ENCODE results near the gene UBE2M. TPM values are rescaled to one million over a fixed set of nuclear protein-coding genes. Genes with fewer than 3 reads are reported as not detected.

Gene UBE2M
- total RNA-seq, 2 experiments from 2014 or later: 87.5 to 92.4 TPM

DNA sequence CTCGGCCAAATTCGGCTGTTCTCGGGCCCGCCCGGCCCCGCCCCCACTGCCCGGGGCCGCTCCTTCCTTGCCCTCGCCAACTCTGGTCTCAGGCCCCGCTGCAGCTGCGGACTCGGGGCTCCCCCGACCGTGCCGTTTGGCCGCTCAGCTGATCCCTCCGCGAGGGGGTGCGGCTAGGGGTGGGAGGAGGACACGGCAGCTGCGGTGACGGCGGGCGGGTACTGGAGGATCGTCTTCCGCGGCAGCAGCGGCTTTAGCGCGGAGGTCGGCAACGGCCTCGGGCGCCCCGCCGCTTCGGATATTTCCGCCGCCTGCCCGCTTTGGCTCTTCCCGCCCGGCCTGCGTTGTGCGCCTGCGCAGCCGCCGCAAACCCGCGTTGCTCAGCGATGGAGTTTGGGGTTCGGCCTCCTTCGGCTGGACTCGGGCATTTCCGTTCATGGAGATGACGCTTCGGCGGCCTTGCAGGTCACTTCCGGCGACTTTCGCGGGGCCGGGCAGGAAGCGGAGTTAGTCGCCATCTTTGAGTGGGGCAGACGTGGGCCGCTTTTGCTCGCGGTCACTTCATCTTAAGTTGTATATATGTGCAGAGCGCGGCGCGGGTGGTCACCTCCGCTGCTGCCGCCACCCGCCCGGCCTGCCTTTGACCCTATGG is 338 bp upstream of the UBE2M start:
- peak; percentile 100 for DNase-seq
- Mint-ChIP-seq H3K27ac (peak overlapping the region; percentile 100), H3K27me3 (no peaks in the 10 kb centered on the region), H3K4me3 (peak overlapping the region; percentile 98), H3K9me3 (no peaks in the 10 kb centered on the region), H3K36me3 (ENCODE audit: low read depth) (peaks cover 43% of the 10 kb centered on the region), H3K4me1 (peaks cover 81% of the 10 kb centered on the region)
- ChIA-PET POLR2A (interaction anchor here (0.6 to 8.9 kb wide), 5 partner anchors 13 to 40 kb away, joined by 3 to 89 read pairs (median 46); partner anchors contain the start of genes MZF1, TRIM28 and ZBTB45), CTCF (interaction anchor here (1.5 to 2.6 kb wide), 2 partner anchors 40 to 45 kb away, joined by 3 to 15 read pairs; partner anchors contain the start of gene ZBTB45)

DNA sequence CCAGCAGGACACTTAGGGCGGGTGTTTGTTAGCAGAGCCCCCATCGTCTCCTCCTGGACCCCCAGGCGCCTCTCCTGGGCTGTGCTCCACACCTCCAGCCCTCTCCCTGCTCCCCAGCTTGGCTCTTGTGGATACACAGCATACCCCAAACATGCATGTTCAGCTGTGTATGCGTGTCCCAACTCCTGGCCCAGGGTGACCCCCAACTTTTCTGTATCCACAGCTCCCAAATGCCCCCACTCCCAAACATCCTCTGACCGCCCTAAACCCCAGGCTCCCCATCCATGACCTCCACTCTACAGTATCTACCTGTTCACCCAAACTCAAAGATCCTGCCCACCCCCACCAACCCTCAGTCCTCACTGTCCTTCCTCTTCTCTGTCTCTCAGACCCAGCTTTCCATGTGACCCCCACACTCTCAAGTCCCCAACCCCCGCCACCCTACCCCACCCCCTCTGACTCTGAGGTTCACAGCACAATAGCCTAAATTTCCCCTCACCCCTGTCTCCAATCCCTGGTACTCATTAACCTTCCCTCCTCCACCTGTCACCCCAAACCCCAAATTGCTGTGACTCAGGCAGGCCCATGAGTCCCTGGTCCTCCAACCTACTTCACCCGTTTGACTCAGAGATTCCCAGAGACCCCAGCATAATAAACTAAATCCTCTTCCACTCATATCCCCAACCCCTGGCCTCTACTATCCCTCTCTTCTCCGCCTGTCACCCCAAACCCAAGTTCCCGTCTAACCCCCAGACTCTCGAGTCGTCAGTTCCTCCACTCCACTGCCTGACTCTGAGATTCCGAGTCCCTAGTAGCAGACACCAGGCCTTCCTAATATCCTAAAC is 968 bp downstream of the UBE2M start:
- DNase-seq: no peak
- Mint-ChIP-seq H3K36me3 (ENCODE audit: low read depth) (peaks cover 53% of the 10 kb centered on the region), H3K27me3 (no peaks in the 10 kb centered on the region), H3K4me3 (peak overlapping the region; percentile 98), H3K4me1 (peaks cover 80% of the 10 kb centered on the region), H3K9me3 (no peaks in the 10 kb centered on the region), H3K27ac (peak overlapping the region; percentile 96)
- CTCF ChIA-PET: no interaction called here
- POLR2A ChIA-PET: interaction anchor here (0.9 to 8.9 kb wide), 6 partner anchors 12 to 43 kb away, joined by 3 to 89 read pairs (median 8); partner anchors contain the start of genes MZF1, TRIM28 and ZBTB45

DNA sequence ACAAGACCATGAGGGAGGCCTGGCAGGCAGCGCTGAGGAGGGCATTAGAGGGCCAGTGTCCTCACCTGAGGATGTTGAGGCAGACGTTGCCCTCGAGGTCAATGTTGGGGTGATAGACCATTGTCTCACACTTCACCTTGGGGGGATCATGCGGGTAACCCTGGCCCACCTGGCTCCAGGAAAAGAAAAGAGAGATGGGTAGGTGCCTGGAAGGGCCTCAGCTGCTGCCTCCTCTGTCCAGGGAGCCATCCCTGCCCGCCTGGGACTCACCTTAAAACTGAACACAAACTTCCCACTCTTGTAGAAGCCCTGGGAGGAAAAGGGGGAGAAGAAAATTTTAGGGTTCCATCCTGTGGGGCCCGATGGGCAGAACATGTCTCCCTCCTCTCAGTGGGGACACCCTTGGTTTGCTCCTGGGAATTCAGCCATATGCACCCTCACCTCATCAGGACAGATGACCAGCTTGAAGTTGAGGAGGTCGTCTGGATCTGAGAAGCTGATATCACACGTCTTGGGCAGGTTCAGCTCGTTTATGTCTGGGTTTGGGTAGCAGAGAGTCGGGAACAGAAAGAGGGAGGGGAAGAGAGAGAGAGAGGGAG is 1.7 kb downstream of the UBE2M start:
- POLR2A ChIA-PET: interaction anchor here (0.9 to 8.9 kb wide), 4 partner anchors 11 to 38 kb away, joined by 3 to 89 read pairs (median 28); partner anchors contain the start of genes MZF1, TRIM28 and ZBTB45

DNA sequence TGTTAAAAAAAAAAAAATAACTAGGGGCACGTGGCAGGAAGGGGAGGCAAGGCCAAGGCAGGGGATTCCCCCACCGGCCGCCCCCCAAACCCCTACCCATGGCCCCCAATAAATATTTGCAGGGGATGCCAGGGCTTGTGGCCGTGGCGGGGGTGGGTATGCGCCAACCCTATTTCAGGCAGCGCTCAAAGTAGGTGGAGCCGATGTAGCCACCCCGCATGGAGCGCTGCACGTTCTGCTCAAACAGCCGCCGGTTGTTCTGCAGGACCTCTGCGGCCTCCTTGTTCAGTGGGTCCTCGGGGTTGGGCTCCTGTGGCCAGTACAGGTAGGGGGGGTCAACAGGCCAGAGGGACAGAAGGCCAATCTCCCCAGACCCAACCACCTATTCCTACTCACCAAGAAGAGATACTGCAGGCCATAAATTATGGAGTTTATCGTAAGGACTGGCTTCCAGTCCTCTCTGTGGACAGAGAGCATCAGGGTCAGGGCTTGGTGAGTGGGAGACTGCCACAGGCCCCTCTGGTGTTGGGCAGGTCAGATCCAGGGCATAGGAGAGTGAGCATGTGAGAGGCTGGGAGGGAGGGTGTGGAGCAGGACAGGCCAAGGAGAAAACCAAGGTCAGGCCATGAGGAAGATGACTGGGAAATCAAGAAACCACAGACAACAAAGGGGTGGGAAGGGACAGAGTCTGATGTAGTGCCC is 2.3 kb downstream of the UBE2M start:
- Mint-ChIP-seq H3K4me3 (peak overlapping the region; percentile 98), H3K27me3 (no peaks in the 10 kb centered on the region), H3K4me1 (peaks cover 69% of the 10 kb centered on the region), H3K9me3 (no peaks in the 10 kb centered on the region), H3K36me3 (ENCODE audit: low read depth) (peaks cover 63% of the 10 kb centered on the region), H3K27ac (peak overlapping the region; percentile 96)
- ChIA-PET CTCF (interaction anchor here (0.6 to 3.2 kb wide), 3 partner anchors 25 to 62 kb away, joined by 3 to 39 read pairs (median 7); partner anchors contain the start of gene ZBTB45), POLR2A (interaction anchor here (1.3 to 8.9 kb wide), 6 partner anchors 8 to 42 kb away, joined by 7 to 89 read pairs (median 48); partner anchors contain the start of genes TRIM28 and ZBTB45)
- DNase-seq: no peak

More for the DNA sequence above, 1.7 kb downstream of the UBE2M start:
- Mint-ChIP-seq H3K27ac (peak overlapping the region; percentile 96), H3K4me1 (peaks cover 75% of the 10 kb centered on the region), H3K36me3 (ENCODE audit: low read depth) (peaks cover 58% of the 10 kb centered on the region), H3K9me3 (no peaks in the 10 kb centered on the region), H3K4me3 (peak overlapping the region; percentile 98), H3K27me3 (no peaks in the 10 kb centered on the region)
- CTCF ChIA-PET: no interaction called here
- no peak for DNase-seq

DNA sequence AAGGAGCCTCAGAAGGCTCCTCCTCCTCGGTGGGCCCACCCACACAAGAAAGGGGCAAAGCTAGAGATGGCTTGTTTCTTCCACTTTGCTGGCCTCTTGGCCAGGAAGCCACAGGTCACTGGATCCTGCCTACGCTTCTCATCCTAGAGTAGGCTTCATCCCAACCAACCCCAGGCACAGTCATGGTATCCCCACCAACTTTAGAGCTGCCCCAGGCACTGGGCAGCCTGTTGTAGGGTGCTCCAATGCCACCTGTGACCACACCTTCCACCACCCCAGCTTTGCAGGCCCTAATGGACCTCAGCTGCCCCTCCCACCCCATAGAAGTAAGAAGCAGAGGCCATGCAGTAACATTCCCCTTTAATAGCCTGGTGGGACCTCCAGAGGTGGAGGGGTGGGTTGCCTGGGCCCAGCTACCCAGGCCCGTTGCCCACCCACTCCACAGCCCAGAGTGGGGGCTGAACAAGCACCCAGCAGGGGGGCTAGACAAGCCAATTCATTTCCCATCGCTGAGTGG is 3.0 kb downstream of the UBE2M start:
- ChIA-PET POLR2A (interaction anchor here (1.1 to 7.2 kb wide), 10 partner anchors 8 to 169 kb away, joined by 3 to 82 read pairs (median 8); partner anchors contain the start of genes MZF1, TRIM28 and ZBTB45), CTCF (interaction anchor here (0.6 to 3.2 kb wide), 7 partner anchors 11 to 62 kb away, joined by 3 to 39 read pairs (median 6); partner anchors contain the start of genes TRIM28 and ZBTB45)
- DNase-seq: no peak
- H3K27me3 Mint-ChIP-seq: no peaks in the 10 kb centered on the region
- H3K4me3 Mint-ChIP-seq: peak overlapping the region; percentile 97
- peaks cover 69% of the 10 kb centered on the region for H3K36me3 Mint-ChIP-seq (ENCODE audit: low read depth)
- H3K27ac Mint-ChIP-seq: peak overlapping the region; percentile 96
- no peaks in the 10 kb centered on the region for H3K9me3 Mint-ChIP-seq
- peaks cover 66% of the 10 kb centered on the region for H3K4me1 Mint-ChIP-seq

DNA sequence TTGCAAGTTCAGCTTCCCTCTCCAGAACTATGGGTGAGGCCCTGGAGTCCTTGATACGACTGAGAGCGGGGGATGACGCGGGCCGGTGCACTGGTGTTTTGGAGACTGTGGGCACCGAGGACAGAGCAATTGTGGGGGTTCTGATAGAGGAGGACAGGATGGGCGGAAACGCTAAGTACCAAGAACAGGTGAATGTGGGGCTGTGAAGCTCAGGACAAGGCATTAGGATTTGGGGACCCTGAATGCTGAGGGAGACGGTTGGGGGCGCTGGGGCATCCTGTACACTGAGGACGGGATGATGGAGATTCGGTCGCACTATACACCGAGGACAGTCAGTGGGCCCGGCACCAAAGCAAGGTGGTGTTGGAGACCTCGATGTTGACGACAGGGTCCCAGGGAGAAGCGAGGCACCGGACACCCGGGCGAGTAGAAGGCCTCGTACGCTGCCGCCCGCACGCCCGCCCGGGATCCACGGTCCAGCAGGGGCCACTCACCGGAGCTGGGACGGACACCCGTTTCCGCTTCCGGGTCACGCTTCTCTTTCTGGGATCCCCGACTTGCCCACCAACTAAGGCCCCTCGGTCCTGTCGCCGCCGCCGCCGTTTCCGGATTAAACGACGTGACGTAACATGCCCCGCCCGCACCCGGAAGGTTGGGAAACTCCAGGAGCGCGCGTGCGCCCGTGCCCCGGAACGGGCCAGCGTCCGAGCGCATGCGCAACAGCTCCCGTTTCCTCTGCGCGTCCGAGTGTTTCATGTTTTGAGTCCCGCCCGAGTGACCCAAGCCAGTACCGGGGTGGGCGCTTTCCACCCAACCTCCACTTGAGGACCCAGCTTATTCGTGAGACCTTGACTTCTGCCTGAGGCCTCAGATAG is 3.7 kb downstream of the UBE2M start, which contains the start of gene CHMP2A:
CHMP2A (minus strand) TSS at position 612 of the 875 bp plus-strand sequence. CDS start 893 bp downstream, outside the sequence.
- ChIA-PET CTCF (interaction anchor here (0.6 to 3.2 kb wide), 8 partner anchors 11 to 61 kb away, joined by 3 to 39 read pairs (median 5); partner anchors contain the start of genes TRIM28 and ZBTB45), POLR2A (interaction anchor here (1.1 to 7.2 kb wide), 13 partner anchors 8 to 326 kb away, joined by 3 to 82 read pairs (median 6); partner anchors contain the start of genes MZF1, TRIM28, ZBTB45 and ZNF497)
- Mint-ChIP-seq H3K4me1 (peaks cover 61% of the 10 kb centered on the region), H3K27me3 (no peaks in the 10 kb centered on the region), H3K4me3 (peak within 1 kb of the TSS; percentile 97), H3K27ac (peak within 1 kb of the TSS; percentile 96), H3K9me3 (no peaks in the 10 kb centered on the region), H3K36me3 (ENCODE audit: low read depth) (peaks cover 74% of the 10 kb centered on the region)
- peak; percentile 98 for DNase-seq

DNA sequence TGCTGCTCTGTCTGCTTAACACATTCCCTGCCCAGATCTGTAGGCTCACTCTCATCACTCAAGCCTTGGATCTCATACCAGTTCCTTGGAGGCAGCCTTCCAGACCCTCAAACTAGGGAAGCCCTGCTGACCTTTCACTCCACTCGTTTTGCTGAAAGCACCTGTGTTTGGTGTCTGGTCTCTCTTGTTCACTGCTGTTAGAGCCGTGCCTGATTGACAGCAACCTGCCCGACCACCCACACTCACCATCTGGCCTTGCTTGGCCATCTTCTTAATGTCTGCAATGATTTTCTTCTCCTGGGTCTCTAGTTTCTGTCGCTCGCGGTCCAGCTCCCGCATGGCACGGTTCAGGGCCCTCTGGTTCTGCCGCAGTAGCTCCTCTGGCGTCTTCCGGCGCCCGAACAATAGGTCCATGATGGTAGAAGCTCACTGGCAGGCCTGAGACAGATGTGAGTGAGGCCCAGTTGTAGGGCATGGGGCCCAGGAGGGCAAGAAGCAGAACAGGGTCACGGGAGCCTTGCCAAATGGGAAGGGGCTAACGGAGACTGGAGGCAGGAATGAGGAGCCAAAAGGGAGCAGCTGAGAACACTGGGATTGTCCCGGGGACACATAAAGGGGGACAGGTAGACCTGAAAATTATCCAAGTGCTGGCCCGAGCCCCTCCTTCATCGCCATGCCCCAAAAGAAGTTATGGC is 4.5 kb downstream of the UBE2M start:
- H3K36me3 Mint-ChIP-seq (ENCODE audit: low read depth): peaks cover 80% of the 10 kb centered on the region
- CTCF ChIA-PET: interaction anchor here (1.3 to 3.2 kb wide), 5 partner anchors 10 to 40 kb away, joined by 3 to 39 read pairs (median 7); partner anchors contain the start of genes TRIM28 and ZBTB45
- no peaks in the 10 kb centered on the region for H3K27me3 Mint-ChIP-seq

DNA sequence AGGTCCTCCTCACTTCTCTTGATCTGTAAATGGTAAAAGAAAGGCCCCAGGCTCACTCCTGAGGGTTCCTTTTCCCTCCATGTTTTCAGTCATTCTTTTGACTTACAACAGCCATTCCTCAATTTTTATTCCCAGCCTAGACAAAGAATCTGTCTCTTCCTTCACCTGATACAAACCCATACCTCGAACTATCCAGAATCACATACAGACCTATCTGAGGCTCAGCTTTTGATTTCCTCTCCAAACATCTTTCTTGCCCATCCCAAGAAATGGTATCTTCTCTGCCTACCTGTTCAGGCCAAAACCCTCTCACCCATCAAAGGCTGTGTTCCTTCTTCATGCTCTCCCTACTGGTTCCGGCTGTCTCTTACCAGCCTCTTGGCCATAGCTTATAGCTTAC is 5.8 kb downstream of the UBE2M start:
- Mint-ChIP-seq H3K4me3 (no peak overlapping the region), H3K27me3 (no peaks in the 10 kb centered on the region), H3K36me3 (ENCODE audit: low read depth) (peaks cover 83% of the 10 kb centered on the region), H3K4me1 (peaks cover 52% of the 10 kb centered on the region), H3K27ac (peak overlapping the region; percentile 23), H3K9me3 (no peaks in the 10 kb centered on the region)
- DNase-seq: no peak
- POLR2A ChIA-PET: interaction anchor here (1.8 to 7.2 kb wide), 4 partner anchors 8 to 190 kb away, joined by 6 to 82 read pairs (median 40); partner anchors contain the start of genes TRIM28, ZBTB45 and ZNF497
- CTCF ChIA-PET: interaction anchor here (0.6 to 3.2 kb wide), 3 partner anchors 9 to 702 kb away, joined by 3 to 39 read pairs (median 4); partner anchors contain the start of genes TRIM28 and ZBTB45

More for the DNA sequence above, 4.5 kb downstream of the UBE2M start:
- H3K9me3 Mint-ChIP-seq: no peaks in the 10 kb centered on the region
- peak overlapping the region; percentile 96 for H3K27ac Mint-ChIP-seq
- peak overlapping the region; percentile 97 for H3K4me3 Mint-ChIP-seq
- POLR2A ChIA-PET: interaction anchor here (1.1 to 7.2 kb wide), 11 partner anchors 9 to 325 kb away, joined by 3 to 82 read pairs (median 6); partner anchors contain the start of genes MZF1, TRIM28, ZBTB45 and ZNF497
- H3K4me1 Mint-ChIP-seq: peaks cover 54% of the 10 kb centered on the region
- DNase-seq: no peak

DNA sequence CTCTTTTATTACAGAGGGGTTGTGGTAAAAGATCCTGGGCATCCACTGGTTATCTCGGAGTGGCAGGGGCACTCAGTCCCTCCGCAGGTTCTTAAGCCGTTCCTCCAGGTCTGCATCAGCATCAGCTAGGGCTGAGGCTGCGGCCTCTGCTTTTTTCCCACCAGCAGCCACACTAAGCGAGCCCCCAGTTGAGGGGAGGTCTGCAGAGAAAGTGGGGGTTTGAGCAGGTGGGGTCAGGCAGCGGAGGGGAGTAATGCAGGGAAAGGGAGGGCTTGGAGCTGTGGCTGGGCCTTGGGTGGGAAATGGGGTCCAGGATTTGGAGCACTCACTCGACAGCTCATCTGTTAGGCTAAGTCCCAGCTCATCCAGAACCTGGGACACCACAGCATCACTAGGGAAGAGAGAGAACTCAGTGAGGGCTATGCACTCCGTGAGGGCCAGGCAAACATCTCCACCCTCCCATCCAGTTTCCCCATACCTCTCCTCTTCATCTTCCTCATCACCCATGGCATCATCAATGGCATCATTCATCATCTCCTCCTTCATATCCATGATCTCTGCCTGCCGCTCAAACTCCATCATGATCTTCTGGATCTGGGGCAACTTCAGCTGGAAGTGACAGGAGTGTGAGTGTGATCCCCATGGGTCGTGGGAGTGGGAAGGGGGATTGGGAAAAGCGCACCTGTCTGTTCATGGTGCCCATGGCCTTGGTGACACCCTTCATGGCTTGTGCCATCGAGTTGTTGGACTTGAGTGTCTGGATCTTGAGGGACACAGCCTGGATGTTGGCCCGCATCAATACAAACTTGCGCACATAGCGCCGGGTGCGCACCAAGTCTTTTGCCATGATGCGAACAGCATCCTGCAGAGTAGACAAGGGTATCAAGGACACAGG is 6.6 kb downstream of the UBE2M start:
- H3K9me3 Mint-ChIP-seq: no peaks in the 10 kb centered on the region
- ChIA-PET POLR2A (interaction anchor here (3.7 to 7.2 kb wide), 3 partner anchors 7 to 33 kb away, joined by 38 to 82 read pairs (median 43); partner anchors contain the start of genes TRIM28 and ZBTB45), CTCF (interaction anchor here (0.6 to 1.7 kb wide), 2 partner anchors 8 to 32 kb away, joined by 3 to 6 read pairs; partner anchors contain the start of genes TRIM28 and ZBTB45)
- H3K36me3 Mint-ChIP-seq (ENCODE audit: low read depth): peaks cover 86% of the 10 kb centered on the region
- no peak overlapping the region for H3K27ac Mint-ChIP-seq
- no peak for DNase-seq
- peaks cover 51% of the 10 kb centered on the region for H3K4me1 Mint-ChIP-seq
- no peak overlapping the region for H3K4me3 Mint-ChIP-seq
- H3K27me3 Mint-ChIP-seq: no peaks in the 10 kb centered on the region
